ENCODE results near the gene HOXD10.

Gene HOXD10

GRCh38 chr2:176123411-176124109 is 7.0 kb downstream of the HOXD10 start:
- no peak for DNase-seq (ENCODE audit: low spot score)

GRCh38 chr2:176124110-176124946 is 7.8 kb downstream of the HOXD10 start:
- no peak for DNase-seq (ENCODE audit: low spot score)

GRCh38 chr2:176124947-176125771 is 8.6 kb downstream of the HOXD10 start:
- no peak for DNase-seq (ENCODE audit: low spot score)

- no peak for DNase-seq (ENCODE audit: low spot score)
Observed at GRCh38 chr2:176125772-176126054, 9.1 kb downstream of the HOXD10 start.

GRCh38 chr2:176126929-176127773 is 10.6 kb downstream of the HOXD10 start:
- no peak for DNase-seq (ENCODE audit: low spot score)

GRCh38 chr2:176127774-176128072 is 11.1 kb downstream of the HOXD10 start:
- DNase-seq (ENCODE audit: low spot score), result no peak

- no peak for DNase-seq (ENCODE audit: low spot score)
Observed at GRCh38 chr2:176128172-176128981, 11.8 kb downstream of the HOXD10 start.

- DNase-seq (ENCODE audit: low spot score), result peak; percentile 86
Observed at GRCh38 chr2:176128982-176129796, 12.6 kb downstream of the HOXD10 start, which contains the start of gene HOXD8. HOXD8 (plus strand) TSS chr2:176129705; CDS start chr2:176130367, 662 bp downstream.

- DNase-seq (ENCODE audit: low spot score), result peak; percentile 67
Observed at GRCh38 chr2:176129813-176130146, 13.2 kb downstream of the HOXD10 start.

GRCh38 chr2:176130147-176130956 is 13.8 kb downstream of the HOXD10 start:
- DNase-seq (ENCODE audit: low spot score), result peak; percentile 71

- DNase-seq (ENCODE audit: low spot score), result no peak
Observed at GRCh38 chr2:176130957-176131847, 14.6 kb downstream of the HOXD10 start.

GRCh38 chr2:176131848-176132158 is 15.2 kb downstream of the HOXD10 start:
- DNase-seq (ENCODE audit: low spot score), result no peak

GRCh38 chr2:176132205-176133171 is 15.9 kb downstream of the HOXD10 start:
- DNase-seq (ENCODE audit: low spot score), result peak; percentile 49

GRCh38 chr2:176133389-176133788 is 16.8 kb downstream of the HOXD10 start:
- no peak for DNase-seq (ENCODE audit: low spot score)

- DNase-seq (ENCODE audit: low spot score), result no peak
Observed at GRCh38 chr2:176134035-176134434, 17.5 kb downstream of the HOXD10 start.

- no peak for DNase-seq (ENCODE audit: low spot score)
Observed at GRCh38 chr2:176135035-176135440, 18.5 kb downstream of the HOXD10 start.

Data from AG20443 (cell line).